ENCODE measurements around the gene FBXW7. TPM values are rescaled to one million over a fixed set of nuclear protein-coding genes. Genes with fewer than 3 reads are reported as not detected.

Gene FBXW7
- polyA plus RNA-seq, 1 donor from 2014 or later, result 55.7 TPM

GRCh38 chr4:152363904-152364303, 172.0 kb downstream of the FBXW7 start:
- Histone ChIP-seq H3K9me3 (ENCODE audit: low read length) (no peaks in the 10 kb centered on the region), H3F3A (ENCODE audit: insufficient read depth, low read length, poor library complexity, severe bottlenecking) (no peaks in the 10 kb centered on the region), H2AFZ (ENCODE audit: low read depth, low read length) (no peak overlapping the region), H3K27ac (ENCODE audit: low read length) (no peak overlapping the region), H3K4me3 (ENCODE audit: low read length) (no peak overlapping the region), H4K20me1 (ENCODE audit: insufficient read depth) (no peaks in the 10 kb centered on the region), H3K27me3 (ENCODE audit: insufficient read depth, low read depth, low read length) (no peaks in the 10 kb centered on the region), H3K36me3 (ENCODE audit: insufficient read depth, low read length) (no peaks in the 10 kb centered on the region), H3K4me2 (ENCODE audit: low read length) (no peak overlapping the region), H3K79me2 (replicated peaks; ENCODE audit: insufficient read depth, low read length) (no peaks in the 10 kb centered on the region), H3K9ac (ENCODE audit: low read length) (no peak overlapping the region), H3K9me2 (ENCODE audit: insufficient read depth, low read length) (no peaks in the 10 kb centered on the region)
- TF ChIP-seq TAF1 (IDR thresholded peaks at IDR 0.05; ENCODE audit: low read depth) (no peak), REST (IDR thresholded peaks at IDR 0.05; ENCODE audit: borderline replicate concordance) (no peak), RAD21 (conservative IDR thresholded peaks at IDR 0.05) (no peak), EP300 (conservative IDR thresholded peaks at IDR 0.05; ENCODE audit: poor library complexity, severe bottlenecking) (no peak), SMC3 (conservative IDR thresholded peaks at IDR 0.05; ENCODE audit: poor library complexity) (no peak), CTCF (IDR thresholded peaks at IDR 0.05; ENCODE audit: poor library complexity, severe bottlenecking) (no peak), POLR2AphosphoS5 (IDR thresholded peaks at IDR 0.05) (no peak), EZH2 (IDR thresholded peaks at IDR 0.05; ENCODE audit: borderline replicate concordance, insufficient read depth, low read length, poor library complexity, severe bottlenecking) (no peak), MXI1 (conservative IDR thresholded peaks at IDR 0.05; ENCODE audit: poor library complexity, severe bottlenecking) (no peak)

- Histone ChIP-seq H3K9ac (ENCODE audit: low read length) (no peak overlapping the region), H2AFZ (ENCODE audit: low read depth, low read length) (no peak overlapping the region), H3K27ac (ENCODE audit: low read length) (no peak overlapping the region), H3K4me2 (ENCODE audit: low read length) (no peak overlapping the region), H3K9me2 (ENCODE audit: insufficient read depth, low read length) (no peaks in the 10 kb centered on the region), H3K27me3 (ENCODE audit: insufficient read depth, low read depth, low read length) (no peaks in the 10 kb centered on the region), H4K20me1 (ENCODE audit: insufficient read depth) (no peaks in the 10 kb centered on the region), H3K79me2 (replicated peaks; ENCODE audit: insufficient read depth, low read length) (no peaks in the 10 kb centered on the region), H3K4me3 (ENCODE audit: low read length) (no peak overlapping the region), H3F3A (ENCODE audit: insufficient read depth, low read length, poor library complexity, severe bottlenecking) (no peaks in the 10 kb centered on the region), H3K36me3 (ENCODE audit: insufficient read depth, low read length) (no peaks in the 10 kb centered on the region), H3K9me3 (ENCODE audit: low read length) (no peaks in the 10 kb centered on the region)
- TF ChIP-seq POLR2AphosphoS5 (IDR thresholded peaks at IDR 0.05) (no peak), EZH2 (IDR thresholded peaks at IDR 0.05; ENCODE audit: borderline replicate concordance, insufficient read depth, low read length, poor library complexity, severe bottlenecking) (no peak), SMC3 (conservative IDR thresholded peaks at IDR 0.05; ENCODE audit: poor library complexity) (no peak), TAF1 (IDR thresholded peaks at IDR 0.05; ENCODE audit: low read depth) (no peak), MXI1 (conservative IDR thresholded peaks at IDR 0.05; ENCODE audit: poor library complexity, severe bottlenecking) (no peak), RAD21 (conservative IDR thresholded peaks at IDR 0.05) (no peak), EP300 (conservative IDR thresholded peaks at IDR 0.05; ENCODE audit: poor library complexity, severe bottlenecking) (no peak), REST (IDR thresholded peaks at IDR 0.05; ENCODE audit: borderline replicate concordance) (no peak), CTCF (IDR thresholded peaks at IDR 0.05; ENCODE audit: poor library complexity, severe bottlenecking) (no peak)
Measured at GRCh38 chr4:152363086-152363485, 172.8 kb downstream of the FBXW7 start.

Data from neural cell (in vitro differentiated cells).